PC-3 (cell line): ENCODE data around the gene AOPEP.

Experiments used
- EZH2 ChIP-seq: fragments of 300-600 bp; sonication (generic); IDR thresholded peaks from one replicate; pipeline ENCODE4 v1.6.1; 2017; ENCODE audit warnings: antibody characterized with exemption, mild to moderate bottlenecking, low read length; ENCODE audit not compliant: unreplicated experiment
- EZH2phosphoT487 ChIP-seq: fragments of 300-600 bp; sonication (generic); IDR thresholded peaks from 2 replicates; pipeline ENCODE4 v1.6.1; 2018; ENCODE audit warnings: mild to moderate bottlenecking, antibody characterized with exemption, low read length, borderline replicate concordance
- TF ChIP-seq, protein P1 (sequence below): fragments of 300-600 bp; sonication (generic); conservative IDR thresholded peaks from 2 replicates; pipeline ENCODE4 v1.5.1; 2017; ENCODE audit warnings: antibody characterized with exemption, low read depth, mild to moderate bottlenecking, low read length

DNA sequence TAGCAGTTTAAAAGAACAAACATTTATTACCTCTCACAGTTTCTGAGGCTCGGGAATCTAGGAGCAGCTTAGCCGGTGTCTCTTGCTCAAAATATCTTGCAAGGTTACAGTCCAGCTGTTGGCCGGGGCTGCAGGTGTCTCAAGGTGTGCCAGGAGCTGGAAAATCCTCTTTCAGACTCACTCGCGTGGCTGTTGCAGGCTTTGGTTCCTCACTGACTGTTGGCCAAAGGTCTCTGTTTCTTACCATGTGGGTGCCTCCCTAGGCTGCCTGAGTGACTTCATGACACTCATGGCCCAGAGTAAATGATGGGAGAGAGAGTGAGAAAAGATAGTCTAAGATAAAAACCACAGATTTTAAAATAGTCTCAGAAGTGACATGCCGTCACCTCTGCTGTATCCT is 43.8 kb downstream of the AOPEP start:
- TF ChIP-seq, protein P1, sequence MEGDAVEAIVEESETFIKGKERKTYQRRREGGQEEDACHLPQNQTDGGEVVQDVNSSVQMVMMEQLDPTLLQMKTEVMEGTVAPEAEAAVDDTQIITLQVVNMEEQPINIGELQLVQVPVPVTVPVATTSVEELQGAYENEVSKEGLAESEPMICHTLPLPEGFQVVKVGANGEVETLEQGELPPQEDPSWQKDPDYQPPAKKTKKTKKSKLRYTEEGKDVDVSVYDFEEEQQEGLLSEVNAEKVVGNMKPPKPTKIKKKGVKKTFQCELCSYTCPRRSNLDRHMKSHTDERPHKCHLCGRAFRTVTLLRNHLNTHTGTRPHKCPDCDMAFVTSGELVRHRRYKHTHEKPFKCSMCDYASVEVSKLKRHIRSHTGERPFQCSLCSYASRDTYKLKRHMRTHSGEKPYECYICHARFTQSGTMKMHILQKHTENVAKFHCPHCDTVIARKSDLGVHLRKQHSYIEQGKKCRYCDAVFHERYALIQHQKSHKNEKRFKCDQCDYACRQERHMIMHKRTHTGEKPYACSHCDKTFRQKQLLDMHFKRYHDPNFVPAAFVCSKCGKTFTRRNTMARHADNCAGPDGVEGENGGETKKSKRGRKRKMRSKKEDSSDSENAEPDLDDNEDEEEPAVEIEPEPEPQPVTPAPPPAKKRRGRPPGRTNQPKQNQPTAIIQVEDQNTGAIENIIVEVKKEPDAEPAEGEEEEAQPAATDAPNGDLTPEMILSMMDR: no peak
- TF ChIP-seq EZH2phosphoT487: no peak
- TF ChIP-seq EZH2: no peak
